ENCODE results near the gene FRMD4A.
"Not testable (repeated sequence)": the region's sequence is repeated elsewhere in the genome, so short reads cannot be mapped to it uniquely, and the experiment has no call there.

FRMD4A gene

GRCh38 chr10:13787015-13787421 is 543.7 kb downstream of the FRMD4A start:
- Mint-ChIP-seq H3K4me3 (peak overlapping the region; percentile 77), H3K36me3 (ENCODE audit: low read depth) (peaks cover 2% of the 10 kb centered on the region), H3K27me3 (ENCODE audit: low read depth) (no peaks in the 10 kb centered on the region), H3K4me1 (ENCODE audit: low read depth) (peaks cover 32% of the 10 kb centered on the region), H3K27ac (no peak overlapping the region), H3K9me3 (no peaks in the 10 kb centered on the region)

- Mint-ChIP-seq H3K4me3 (no peak overlapping the region), H3K4me1 (ENCODE audit: low read depth) (peaks cover 27% of the 10 kb centered on the region), H3K27ac (peak overlapping the region; percentile 58), H3K9me3 (no peaks in the 10 kb centered on the region), H3K36me3 (ENCODE audit: low read depth) (peaks cover 2% of the 10 kb centered on the region), H3K27me3 (ENCODE audit: low read depth) (peaks cover 4% of the 10 kb centered on the region)
These were observed 546.7 kb downstream of the FRMD4A start for GRCh38 chr10:13784067-13784466.

GRCh38 chr10:13779748-13780147 is 551.0 kb downstream of the FRMD4A start:
- Mint-ChIP-seq H3K4me1 (ENCODE audit: low read depth) (peaks cover 14% of the 10 kb centered on the region), H3K36me3 (ENCODE audit: low read depth) (peaks cover 2% of the 10 kb centered on the region), H3K27me3 (ENCODE audit: low read depth) (peaks cover 16% of the 10 kb centered on the region), H3K27ac (no peak overlapping the region), H3K4me3 (no peak overlapping the region), H3K9me3 (no peaks in the 10 kb centered on the region)

GRCh38 chr10:13778693-13778960 is 552.1 kb downstream of the FRMD4A start:
- not testable (repeated sequence) for H3K4me3 Mint-ChIP-seq; H3K36me3 Mint-ChIP-seq (ENCODE audit: low read depth); H3K4me1 Mint-ChIP-seq (ENCODE audit: low read depth); H3K9me3 Mint-ChIP-seq; H3K27ac Mint-ChIP-seq
- peaks cover 16% of the 10 kb centered on the region for H3K27me3 Mint-ChIP-seq (ENCODE audit: low read depth)

- peaks cover 16% of the 10 kb centered on the region for H3K27me3 Mint-ChIP-seq (ENCODE audit: low read depth)
- no peaks in the 10 kb centered on the region for H3K9me3 Mint-ChIP-seq
- no peaks in the 10 kb centered on the region for H3K36me3 Mint-ChIP-seq (ENCODE audit: low read depth)
- H3K27ac Mint-ChIP-seq: no peak overlapping the region
- no peak overlapping the region for H3K4me3 Mint-ChIP-seq
- H3K4me1 Mint-ChIP-seq (ENCODE audit: low read depth): peaks cover 4% of the 10 kb centered on the region
These were observed 553.8 kb downstream of the FRMD4A start for GRCh38 chr10:13776861-13777311.

DNA sequence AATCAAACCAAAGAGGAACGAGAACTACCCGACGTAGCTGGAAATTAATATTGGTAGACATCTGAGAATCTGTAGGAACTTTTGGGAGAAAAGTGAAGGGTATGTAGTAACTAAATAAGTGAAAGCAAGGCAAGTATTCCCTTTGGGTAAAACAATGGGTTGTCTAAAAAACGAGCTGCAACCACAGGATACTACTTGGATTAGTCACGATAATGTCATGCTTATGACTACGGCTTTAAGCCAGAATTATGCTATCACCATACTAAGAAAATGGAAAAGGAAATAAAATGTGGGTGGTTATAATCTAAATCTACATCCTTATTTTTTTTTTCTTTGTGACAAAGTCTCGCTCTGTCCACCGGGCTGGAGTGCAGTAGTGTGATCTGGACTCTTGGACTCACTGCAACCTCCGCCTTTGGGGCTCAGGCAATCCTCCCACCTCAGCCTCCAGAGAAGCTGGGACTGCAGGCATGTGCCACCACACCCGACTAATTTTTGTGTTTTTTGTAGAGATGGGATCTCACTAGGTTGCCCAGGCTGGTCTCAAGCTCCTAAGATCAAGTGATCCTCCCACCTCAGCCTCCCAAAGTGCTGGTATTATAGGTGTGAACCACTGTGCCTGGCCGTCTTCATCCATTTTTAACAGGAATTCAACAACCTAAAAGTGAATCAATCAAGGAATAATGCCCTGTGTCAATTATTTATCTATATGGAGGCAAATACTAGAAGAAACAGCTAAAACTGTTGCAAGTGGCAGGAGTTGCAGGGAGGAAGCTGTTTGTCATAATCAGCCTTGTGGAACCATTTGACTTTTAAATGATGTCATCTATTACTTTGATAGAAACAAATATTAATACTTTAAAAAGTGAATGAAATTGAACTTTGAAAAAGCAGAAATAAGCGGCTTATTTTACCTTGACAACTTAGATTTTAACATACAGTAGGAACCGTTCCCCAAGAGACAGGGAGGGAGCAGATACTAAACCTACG is 554.6 kb downstream of the FRMD4A start:
- H3K9me3 Mint-ChIP-seq: no peaks in the 10 kb centered on the region
- H3K36me3 Mint-ChIP-seq (ENCODE audit: low read depth): no peaks in the 10 kb centered on the region
- no peak overlapping the region for H3K4me3 Mint-ChIP-seq
- H3K27me3 Mint-ChIP-seq (ENCODE audit: low read depth): peaks cover 16% of the 10 kb centered on the region
- H3K4me1 Mint-ChIP-seq (ENCODE audit: low read depth): peaks cover 4% of the 10 kb centered on the region
- H3K27ac Mint-ChIP-seq: no peak overlapping the region

GRCh38 chr10:13774303-13774893 is 556.3 kb downstream of the FRMD4A start:
- Mint-ChIP-seq H3K27ac (no peak overlapping the region), H3K4me1 (ENCODE audit: low read depth) (peaks cover 4% of the 10 kb centered on the region), H3K27me3 (ENCODE audit: low read depth) (peaks cover 18% of the 10 kb centered on the region)

DNA sequence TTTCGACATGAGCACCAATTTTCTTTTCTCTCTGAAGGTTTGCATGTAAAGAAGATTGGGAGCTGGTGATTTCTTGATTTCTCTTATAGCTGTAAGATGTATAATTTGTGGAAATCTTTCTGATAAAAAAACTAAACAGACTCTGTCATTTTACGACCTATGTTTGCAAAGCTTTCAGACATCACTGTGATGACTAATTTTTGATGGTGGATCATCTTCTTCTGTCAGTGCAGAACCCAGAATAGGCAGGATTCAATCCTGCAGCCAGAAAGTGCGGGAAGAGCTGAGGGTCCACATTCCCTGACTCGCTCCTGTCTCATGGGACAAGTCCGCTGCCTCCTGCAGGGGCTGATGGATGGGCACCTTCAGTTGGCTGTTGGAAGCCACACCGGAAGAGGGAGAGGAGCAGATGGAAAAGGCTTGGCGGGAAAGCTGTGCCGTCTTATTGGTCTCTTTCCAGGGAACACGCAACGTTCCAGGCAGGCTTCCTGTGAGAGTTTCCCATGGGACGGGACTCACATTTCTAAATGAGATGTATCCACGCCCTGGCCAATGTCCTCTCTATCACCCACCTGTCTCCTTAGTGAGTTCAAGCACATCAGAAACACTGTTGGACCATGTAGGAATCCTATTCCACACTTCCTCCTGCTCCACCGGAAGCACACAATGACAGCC is 557.1 kb downstream of the FRMD4A start:
- Mint-ChIP-seq H3K36me3 (ENCODE audit: low read depth) (no peaks in the 10 kb centered on the region), H3K4me1 (ENCODE audit: low read depth) (peaks cover 4% of the 10 kb centered on the region), H3K9me3 (no peaks in the 10 kb centered on the region), H3K27me3 (ENCODE audit: low read depth) (peaks cover 18% of the 10 kb centered on the region), H3K27ac (no peak overlapping the region), H3K4me3 (no peak overlapping the region)

More at GRCh38 chr10:13774303-13774893, 556.3 kb downstream of the FRMD4A start:
- no peak overlapping the region for H3K4me3 Mint-ChIP-seq
- no peaks in the 10 kb centered on the region for H3K36me3 Mint-ChIP-seq (ENCODE audit: low read depth)
- H3K9me3 Mint-ChIP-seq: no peaks in the 10 kb centered on the region

GRCh38 chr10:13773043-13773442 is 557.7 kb downstream of the FRMD4A start:
- Mint-ChIP-seq H3K27ac (no peak overlapping the region), H3K9me3 (no peaks in the 10 kb centered on the region), H3K4me1 (ENCODE audit: low read depth) (peaks cover 2% of the 10 kb centered on the region), H3K4me3 (no peak overlapping the region), H3K27me3 (ENCODE audit: low read depth) (peaks cover 18% of the 10 kb centered on the region), H3K36me3 (ENCODE audit: low read depth) (no peaks in the 10 kb centered on the region)

- H3K36me3 Mint-ChIP-seq (ENCODE audit: low read depth): no peaks in the 10 kb centered on the region
- H3K27ac Mint-ChIP-seq: no peak overlapping the region
- no peaks in the 10 kb centered on the region for H3K4me1 Mint-ChIP-seq (ENCODE audit: low read depth)
- peaks cover 18% of the 10 kb centered on the region for H3K27me3 Mint-ChIP-seq (ENCODE audit: low read depth)
- H3K9me3 Mint-ChIP-seq: no peaks in the 10 kb centered on the region
- H3K4me3 Mint-ChIP-seq: no peak overlapping the region
These were observed 558.7 kb downstream of the FRMD4A start for GRCh38 chr10:13771992-13772391.

DNA sequence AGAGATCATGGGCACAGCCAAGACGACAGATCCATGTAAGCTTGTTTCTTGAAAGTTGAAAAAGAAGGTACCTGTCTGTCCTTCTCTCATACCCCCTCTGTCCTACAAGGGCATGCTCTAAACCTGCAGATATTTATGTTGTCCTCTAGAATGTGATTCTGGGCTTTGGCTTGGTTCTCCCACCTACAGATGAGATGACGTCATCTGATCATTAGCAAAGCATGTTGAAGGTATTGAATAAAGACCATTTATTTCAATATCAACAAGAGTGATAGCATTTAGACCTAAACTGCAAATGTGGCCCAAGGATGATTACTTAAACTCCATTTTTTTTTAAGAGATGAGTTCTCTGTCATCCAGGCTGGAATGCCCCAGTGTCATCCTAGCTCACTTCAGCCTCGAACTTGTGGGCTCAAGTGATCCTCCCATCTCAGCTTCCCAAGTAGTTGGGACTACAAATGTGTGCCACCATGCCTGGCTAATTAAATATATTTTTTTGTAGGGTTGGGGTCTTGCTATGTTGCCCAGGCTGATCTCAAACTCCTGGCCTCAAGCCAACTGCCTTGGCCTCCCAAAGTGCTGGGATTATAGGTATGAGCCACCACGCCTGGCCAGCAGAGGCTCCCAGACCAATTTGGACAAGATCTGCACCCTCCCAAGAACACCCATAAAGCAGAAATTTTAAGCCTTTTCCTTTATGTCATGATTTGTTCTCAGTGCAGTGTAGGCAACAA is 559.8 kb downstream of the FRMD4A start:
- no peaks in the 10 kb centered on the region for H3K9me3 Mint-ChIP-seq
- no peak overlapping the region for H3K4me3 Mint-ChIP-seq
- no peak overlapping the region for H3K27ac Mint-ChIP-seq
- peaks cover 19% of the 10 kb centered on the region for H3K27me3 Mint-ChIP-seq (ENCODE audit: low read depth)
- no peaks in the 10 kb centered on the region for H3K4me1 Mint-ChIP-seq (ENCODE audit: low read depth)
- no peaks in the 10 kb centered on the region for H3K36me3 Mint-ChIP-seq (ENCODE audit: low read depth)

- no peaks in the 10 kb centered on the region for H3K36me3 Mint-ChIP-seq (ENCODE audit: low read depth)
- H3K4me3 Mint-ChIP-seq: no peak overlapping the region
- H3K4me1 Mint-ChIP-seq (ENCODE audit: low read depth): no peaks in the 10 kb centered on the region
- H3K27me3 Mint-ChIP-seq (ENCODE audit: low read depth): peaks cover 14% of the 10 kb centered on the region
- no peak overlapping the region for H3K27ac Mint-ChIP-seq
- H3K9me3 Mint-ChIP-seq: no peaks in the 10 kb centered on the region
These were observed 560.8 kb downstream of the FRMD4A start for GRCh38 chr10:13769946-13770345.

DNA sequence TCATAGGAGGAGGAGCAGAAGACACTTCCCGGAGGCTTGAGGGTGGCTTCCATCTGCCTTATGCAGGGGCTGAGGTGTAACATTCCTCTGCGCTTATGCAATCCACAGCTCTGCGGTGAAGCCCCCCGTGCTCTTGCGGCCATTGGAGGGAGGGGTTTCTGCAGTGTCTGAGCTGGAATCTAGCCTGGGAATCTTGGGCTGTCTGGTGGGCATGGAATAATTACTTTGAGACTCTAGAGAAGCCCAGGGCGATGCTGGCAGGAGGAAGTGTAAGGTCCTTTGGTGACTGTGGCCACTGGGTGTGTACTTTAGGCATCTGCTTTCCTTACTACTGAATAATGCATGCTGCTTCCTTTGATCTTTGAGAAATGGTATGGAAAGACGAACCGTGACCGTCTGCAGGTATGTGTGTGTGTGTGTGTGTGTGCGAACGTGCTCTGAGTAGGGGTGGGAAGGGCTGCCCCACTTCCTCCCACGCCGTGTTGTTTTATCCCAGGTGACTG is 563.0 kb downstream of the FRMD4A start:
- Mint-ChIP-seq H3K4me3 (no peak overlapping the region), H3K27ac (no peak overlapping the region), H3K4me1 (ENCODE audit: low read depth) (no peaks in the 10 kb centered on the region), H3K9me3 (no peaks in the 10 kb centered on the region), H3K27me3 (ENCODE audit: low read depth) (peaks cover 11% of the 10 kb centered on the region), H3K36me3 (ENCODE audit: low read depth) (no peaks in the 10 kb centered on the region)

DNA sequence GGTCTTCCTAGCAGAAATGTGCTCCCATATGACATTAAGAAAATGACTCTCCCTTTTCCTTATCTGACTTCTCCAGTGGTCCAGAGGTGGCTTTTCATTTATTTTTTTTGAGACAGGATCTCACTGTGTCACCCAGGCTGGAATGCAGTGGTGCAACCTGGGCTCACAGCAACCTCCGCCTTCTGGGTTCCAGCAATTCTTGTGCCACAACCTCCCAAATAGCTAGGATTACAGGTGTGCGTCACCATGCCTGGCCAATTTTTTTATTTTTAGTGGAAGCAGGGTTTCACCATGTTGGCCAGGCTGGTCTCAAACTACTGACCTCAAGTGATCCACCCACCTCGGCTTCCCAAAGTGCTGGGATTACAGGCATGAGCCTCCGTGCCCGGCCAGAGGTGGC is 563.6 kb downstream of the FRMD4A start:
- peaks cover 11% of the 10 kb centered on the region for H3K27me3 Mint-ChIP-seq (ENCODE audit: low read depth)
- H3K9me3 Mint-ChIP-seq; H3K4me1 Mint-ChIP-seq (ENCODE audit: low read depth); H3K36me3 Mint-ChIP-seq (ENCODE audit: low read depth); H3K4me3 Mint-ChIP-seq; H3K27ac Mint-ChIP-seq: not testable (repeated sequence)

Data from T-helper 1 cell treated with Interleukin-12 subunit alpha and Interleukin-12 subunit beta and Interleukin-4 antibody, amounts not matched to agents 30 μg/mL and 1 μg/mL, for 36 hours (primary cell).